WTC11 (cell line): ENCODE data around the gene GUCD1.

ENCODE experiments used
- JUN ChIP-seq: sonication (generic); formaldehyde crosslinking; IDR thresholded peaks from 2 replicates; pipeline ENCODE4 v1.8.0; 2023; ENCODE audit warnings: mild to moderate bottlenecking, missing genetic modification reagents
- NR1H2 ChIP-seq: sonication (generic); formaldehyde crosslinking; IDR thresholded peaks from 2 replicates; pipeline ENCODE4 v1.9.0; 2021; ENCODE audit warnings: mild to moderate bottlenecking, moderate library complexity, missing genetic modification reagents
- TF ChIP-seq, protein P1 (sequence below): fragments of 200-600 bp; IDR thresholded peaks from 2 replicates; pipeline ENCODE4 v1.8.0; 2022; ENCODE audit warnings: antibody characterized with exemption
- TF ChIP-seq, protein P2 (sequence below): sonication (generic); formaldehyde crosslinking; IDR thresholded peaks from 2 replicates; pipeline ENCODE4 v1.8.0; 2022; ENCODE audit warnings: mild to moderate bottlenecking, missing genetic modification reagents
- TF ChIP-seq, protein P3 (sequence below): sonication (generic); formaldehyde crosslinking; IDR thresholded peaks from 2 replicates; pipeline ENCODE4 v1.8.1; 2023; ENCODE audit warnings: mild to moderate bottlenecking, missing genetic modification reagents, moderate library complexity

DNA sequence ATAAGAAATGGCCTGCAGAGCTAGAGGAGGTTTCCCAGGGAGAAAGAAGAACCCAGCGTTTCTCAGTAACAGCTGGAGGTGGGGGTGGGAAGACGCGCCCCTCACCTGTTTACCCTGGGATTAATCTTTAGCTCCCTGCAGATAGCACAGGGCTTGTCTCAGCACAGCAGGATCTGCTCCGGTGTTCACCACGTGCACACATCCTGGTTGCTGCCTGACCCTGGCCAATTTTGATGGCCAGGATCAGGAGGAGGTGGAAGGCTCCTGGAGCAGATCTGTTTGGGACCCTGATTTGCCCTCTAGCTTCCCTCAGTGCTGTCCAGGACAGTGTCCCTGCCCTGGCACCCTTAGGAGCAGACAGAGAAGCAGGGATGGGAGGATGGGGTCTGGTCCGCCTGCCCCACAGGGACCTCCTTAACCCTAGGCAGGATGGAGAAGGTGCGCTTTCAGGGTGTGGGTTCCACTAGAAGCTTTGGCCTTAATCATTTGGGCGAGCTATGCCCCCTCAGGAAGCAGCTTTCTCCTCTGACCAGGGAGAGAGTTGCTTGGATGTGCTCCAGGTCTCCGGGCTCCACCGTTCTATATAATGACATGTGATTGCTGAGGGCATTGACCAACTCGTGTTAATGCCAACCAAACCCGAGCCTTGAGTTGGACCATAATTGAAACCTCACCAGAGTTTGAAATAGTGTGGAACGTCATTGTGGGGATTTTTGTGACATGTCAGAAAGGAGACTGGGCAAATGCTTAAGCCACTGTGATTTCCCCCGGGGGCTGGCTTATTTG, 40.5 kb downstream of the GUCD1 start:
- TF ChIP-seq, protein P1, sequence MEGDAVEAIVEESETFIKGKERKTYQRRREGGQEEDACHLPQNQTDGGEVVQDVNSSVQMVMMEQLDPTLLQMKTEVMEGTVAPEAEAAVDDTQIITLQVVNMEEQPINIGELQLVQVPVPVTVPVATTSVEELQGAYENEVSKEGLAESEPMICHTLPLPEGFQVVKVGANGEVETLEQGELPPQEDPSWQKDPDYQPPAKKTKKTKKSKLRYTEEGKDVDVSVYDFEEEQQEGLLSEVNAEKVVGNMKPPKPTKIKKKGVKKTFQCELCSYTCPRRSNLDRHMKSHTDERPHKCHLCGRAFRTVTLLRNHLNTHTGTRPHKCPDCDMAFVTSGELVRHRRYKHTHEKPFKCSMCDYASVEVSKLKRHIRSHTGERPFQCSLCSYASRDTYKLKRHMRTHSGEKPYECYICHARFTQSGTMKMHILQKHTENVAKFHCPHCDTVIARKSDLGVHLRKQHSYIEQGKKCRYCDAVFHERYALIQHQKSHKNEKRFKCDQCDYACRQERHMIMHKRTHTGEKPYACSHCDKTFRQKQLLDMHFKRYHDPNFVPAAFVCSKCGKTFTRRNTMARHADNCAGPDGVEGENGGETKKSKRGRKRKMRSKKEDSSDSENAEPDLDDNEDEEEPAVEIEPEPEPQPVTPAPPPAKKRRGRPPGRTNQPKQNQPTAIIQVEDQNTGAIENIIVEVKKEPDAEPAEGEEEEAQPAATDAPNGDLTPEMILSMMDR: no peak
- TF ChIP-seq NR1H2 (CRISPR knock-in tag): no peak
- no peak for TF ChIP-seq JUN (CRISPR knock-in tag)
- TF ChIP-seq, protein P2, sequence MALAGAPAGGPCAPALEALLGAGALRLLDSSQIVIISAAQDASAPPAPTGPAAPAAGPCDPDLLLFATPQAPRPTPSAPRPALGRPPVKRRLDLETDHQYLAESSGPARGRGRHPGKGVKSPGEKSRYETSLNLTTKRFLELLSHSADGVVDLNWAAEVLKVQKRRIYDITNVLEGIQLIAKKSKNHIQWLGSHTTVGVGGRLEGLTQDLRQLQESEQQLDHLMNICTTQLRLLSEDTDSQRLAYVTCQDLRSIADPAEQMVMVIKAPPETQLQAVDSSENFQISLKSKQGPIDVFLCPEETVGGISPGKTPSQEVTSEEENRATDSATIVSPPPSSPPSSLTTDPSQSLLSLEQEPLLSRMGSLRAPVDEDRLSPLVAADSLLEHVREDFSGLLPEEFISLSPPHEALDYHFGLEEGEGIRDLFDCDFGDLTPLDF (CRISPR knock-in tag): no peak
- TF ChIP-seq, protein P3, sequence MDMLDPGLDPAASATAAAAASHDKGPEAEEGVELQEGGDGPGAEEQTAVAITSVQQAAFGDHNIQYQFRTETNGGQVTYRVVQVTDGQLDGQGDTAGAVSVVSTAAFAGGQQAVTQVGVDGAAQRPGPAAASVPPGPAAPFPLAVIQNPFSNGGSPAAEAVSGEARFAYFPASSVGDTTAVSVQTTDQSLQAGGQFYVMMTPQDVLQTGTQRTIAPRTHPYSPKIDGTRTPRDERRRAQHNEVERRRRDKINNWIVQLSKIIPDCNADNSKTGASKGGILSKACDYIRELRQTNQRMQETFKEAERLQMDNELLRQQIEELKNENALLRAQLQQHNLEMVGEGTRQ: no peak
